Heart right ventricle (tissue), 16 donors: ENCODE results near the gene SLAMF6. TPM values are rescaled to one million over a fixed set of nuclear protein-coding genes. Genes with fewer than 3 reads are reported as not detected.
"Not testable (repeated sequence)": the region's sequence is repeated elsewhere in the genome, so short reads cannot be mapped to it uniquely, and the experiment has no call there.

Experiments used
- ATAC-seq, 8 donors: fragments of 200-7000 bp; cut with Tn5 transposase; one replicate each; pipeline ENCODE4 v1.9.1; 2020; ENCODE audit warnings: mild to moderate bottlenecking in 8 of 8, moderate library complexity in 8 of 8, moderate number of reproducible peaks in 1 of 8
- DNase-seq, 2 donors: peaks; one replicate each; pipeline ENCODE4 v3.0.0-alpha.2; 2020
- H3K27ac ChIP-seq, 10 donors: fragments of 200-600 bp; sonication (generic) in 2 of 10; one replicate each; pipeline versions ENCODE4 v1.5.0 to v1.8.0; 2020 to 2022; ENCODE audit warnings: mild to moderate bottlenecking in 3 of 10
- H3K27me3 ChIP-seq, 7 donors: fragments of 200-600 bp; one replicate each; pipeline ENCODE4 v1.8.0; 2021 to 2022; ENCODE audit warnings: mild to moderate bottlenecking in 2 of 7
- H3K36me3 ChIP-seq, 9 donors: fragments of 200-600 bp; sonication (generic) in 1 of 9; one replicate each; pipeline versions ENCODE4 v1.5.0 to v1.8.0; 2020 to 2022; ENCODE audit warnings: mild to moderate bottlenecking in 2 of 9
- H3K4me1 ChIP-seq, 9 donors: fragments of 200-600 bp; sonication (generic) in 1 of 9; one replicate each; pipeline versions ENCODE4 v1.5.0 to v1.8.0; 2020 to 2022; ENCODE audit warnings: mild to moderate bottlenecking in 4 of 9
- H3K4me3 ChIP-seq, 10 donors: fragments of 200-600 bp; sonication (generic) in 2 of 10; one replicate each; pipeline versions ENCODE4 v1.5.0 to v1.8.0; 2020 to 2022; ENCODE audit warnings: mild to moderate bottlenecking in 7 of 10, moderate library complexity in 2 of 10
- H3K9me3 ChIP-seq, 11 donors: fragments of 200-600 bp in 10 of 11; sonication (generic) in 2 of 11; one replicate each; pipeline versions ENCODE4 v1.5.0 to v1.8.0; 2013 to 2022; ENCODE audit warnings: mild to moderate bottlenecking in 2 of 11, control low read depth in 1 of 11, moderate library complexity in 1 of 11
- CTCF ChIP-seq, 9 donors: fragments of 200-600 bp; sonication (generic) in 2 of 9; IDR thresholded peaks; one replicate each; pipeline versions ENCODE4 v1.5.0 to v1.8.0; 2021 to 2022; ENCODE audit warnings: antibody characterized with exemption in 9 of 9, mild to moderate bottlenecking in 5 of 9, moderate library complexity in 1 of 9
- WGBS, 2 donors: extraction: QIAGEN DNeasy Blood & Tissue Kit; methylation state at CpG; one replicate each; pipeline ENCODE4 v1.1.7; 2013; ENCODE audit warnings: inconsistent platforms in 1 of 2; 5-methylcytosine and 5-hydroxymethylcytosine counted together
- intact Hi-C, 10 donors: fragments of 100-400 bp; cut with DNase I; formaldehyde crosslinking; loops; one replicate each; pipeline versions ENCODE4 v1.11.1 to v1.14.2; 2022
- polyA plus RNA-seq, 2 donors: library from polyadenylated mRNA; stranded (reverse); fragments of 200-250 nt; gene quantifications; one replicate each; pipeline ENCODE4 v1.2.3, GENCODE V29; 2013
- total RNA-seq, 10 donors: library from RNA; stranded (reverse); fragmentation: NEBNext Ultra II Directional in 3 of 10; extraction: Animal tissue kit (Norgen Biotek cat#: 25700) in 3 of 10; gene quantifications; one replicate each; pipeline versions ENCODE4 v1.2.1 to v1.2.4, GENCODE V29; 2021 to 2023
- donor health status: Arrhythmogenic right ventricular cardiomyopathy.
- donor health status: ischemic (EF 13 %, LVEDD 7.1; RV severe dilation, severe dysfunction).
- donor health status: healthy with polysubstance abuse.
- donor health status: DM: no; HTN: yes; CAD: no.
- donor health status: DM: no; HTN: no; CAD: no.
- donor health status: ischemic (EF 25% LVEDD 6.9; RV normal size, moderate dysfunction).
- donor health status: ischemic (EF 25% LVEDD 5.7; RV mildly dilated, moderate dysfunction).
- donor health status: healthy.
- donor health status: DM: yes; HTN: yes; CAD: no.
- donor health status: Ischemic cardiomyopathy.
- donor health status: ischemic (EF 35%, LVEDD 5.7; RV mildly dilated, moderate dysfunction).
- donor health status: nonischemic (EF 11% LVEDD 7.7; RV severe dilation, severe dysfunction).
- donor health status: DM: yes; HTN: yes; CAD: no.
- donor health status: PGD.
- donor health status: ischemic (EF 29% LVEDD 5.4; RV normal size, mild dysfunction).
- donor health status: nonischemic (EF 23%, LVEDD 6.1; RV moderate dilation, normal function).

SLAMF6 gene
- total and polyA plus RNA-seq, 12 donors, result 0.10 to 2.7 (median 0.33) TPM; not detected in 3

DNA sequence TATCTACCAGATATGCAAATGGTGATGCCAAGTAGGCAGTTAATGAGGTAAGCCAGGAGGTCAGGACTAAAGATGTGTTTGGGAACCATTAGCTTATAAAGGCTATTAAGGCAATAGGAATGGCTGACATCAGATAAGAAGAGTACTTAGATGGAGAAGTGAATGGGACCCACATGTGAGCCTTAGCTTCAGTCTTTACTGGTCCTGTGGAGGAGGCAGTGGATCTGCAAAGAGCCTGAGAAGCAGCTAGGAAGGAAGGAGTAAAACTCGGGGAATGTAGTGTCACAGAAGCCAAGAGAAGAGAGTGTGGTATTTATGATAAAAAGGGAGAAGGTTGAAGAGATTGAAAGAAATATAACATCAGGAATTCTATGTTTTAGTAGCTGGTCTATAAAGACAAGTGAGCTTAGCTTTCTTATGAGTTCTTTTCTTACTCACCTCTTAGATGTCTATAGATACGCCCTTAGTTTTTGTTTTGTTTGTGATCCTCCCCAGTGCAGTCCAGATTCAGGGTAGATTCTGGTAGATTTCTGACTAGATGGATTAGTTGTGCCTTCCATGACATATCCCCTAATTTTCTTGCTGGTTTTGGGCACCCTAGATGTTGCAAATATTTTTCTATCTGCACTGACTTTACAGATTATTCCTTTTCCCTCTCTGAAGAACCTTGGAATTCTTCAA, 39.4 kb downstream of the SLAMF6 start:
- TF ChIP-seq CTCF (IDR thresholded peaks at IDR 0.05), result no peak
- Histone ChIP-seq H3K9me3 (no peaks in the 10 kb centered on the region), H3K27me3 (peaks cover 0 to 6% (median 1%) of the 10 kb centered on the region in 7 donors), H3K36me3 (no peaks in the 10 kb centered on the region), H3K27ac (no peak overlapping the region), H3K4me3 (no peak overlapping the region), H3K4me1 (no peaks in the 10 kb centered on the region)
- ATAC-seq (no peak), DNase-seq (no peak)
- intact Hi-C loops, result no loop called here
- WGBS, 2 donors, result 79 to 86% methylated on average over 2 of the region's 2 CpGs

DNA sequence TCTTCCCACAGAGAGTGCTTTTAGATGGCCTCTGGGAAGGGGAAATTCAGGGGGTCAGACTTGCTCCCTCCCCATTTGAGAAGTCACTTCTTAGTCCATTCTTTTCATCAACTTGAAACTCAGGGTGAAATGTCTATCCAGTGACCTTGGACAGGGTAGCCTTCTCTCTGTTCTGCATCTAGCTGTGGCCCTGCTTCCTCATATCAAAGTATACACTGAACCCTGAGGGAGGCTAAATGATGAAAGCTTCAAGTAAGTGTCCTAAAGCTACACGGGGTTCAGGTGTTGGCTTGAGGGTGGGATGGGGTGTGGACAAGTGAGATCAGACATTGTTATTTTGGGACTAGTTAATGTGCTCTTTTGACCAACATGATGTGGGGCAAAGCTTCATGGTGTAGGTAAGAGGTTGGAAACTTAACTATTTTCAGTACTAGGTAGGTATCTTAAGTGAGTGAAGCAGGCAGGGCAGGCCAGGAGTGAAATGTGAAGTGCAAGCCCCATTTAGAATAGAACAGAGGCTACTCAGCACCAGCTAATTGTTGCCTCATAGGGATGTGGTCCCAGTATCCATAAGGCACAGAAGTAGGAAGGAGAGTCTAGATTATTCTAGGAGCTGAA, 41.0 kb downstream of the SLAMF6 start:
- Histone ChIP-seq H3K4me3 (no peak overlapping the region), H3K27ac (no peak overlapping the region), H3K27me3 (peaks cover 0 to 6% (median 0%) of the 10 kb centered on the region in 7 donors), H3K36me3 (no peaks in the 10 kb centered on the region), H3K9me3 (no peaks in the 10 kb centered on the region), H3K4me1 (no peaks in the 10 kb centered on the region)
- TF ChIP-seq CTCF (IDR thresholded peaks at IDR 0.05), result no peak
- DNase-seq (no peak), ATAC-seq (no peak)
- 55 to 57% methylated on average over 1 of the region's 1 CpG for WGBS, 2 donors
- intact Hi-C loops, result no loop called here

DNA sequence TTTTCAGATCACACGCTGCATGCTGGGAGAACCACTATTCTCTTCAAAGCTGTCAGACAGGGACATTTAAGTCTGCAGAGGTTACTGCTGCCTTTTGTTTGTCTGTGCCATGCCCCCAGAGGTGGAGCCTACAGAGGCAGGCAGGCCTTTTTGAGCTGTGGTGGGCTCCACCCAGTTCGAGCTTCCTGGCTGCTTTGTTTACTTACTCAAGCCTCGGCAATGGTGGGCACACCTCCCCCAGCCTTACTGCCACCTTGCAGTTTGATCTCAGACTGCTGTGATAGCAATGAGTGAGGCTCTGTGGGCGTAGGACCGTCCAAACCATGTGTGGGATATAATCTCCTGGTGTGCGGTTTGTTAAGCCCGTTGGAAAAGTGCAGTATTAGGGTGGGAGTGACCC, 42.3 kb downstream of the SLAMF6 start:
- H3K4me1 ChIP-seq, H3K36me3 ChIP-seq, H3K27ac ChIP-seq, H3K4me3 ChIP-seq, H3K27me3 ChIP-seq, intact Hi-C loops, H3K9me3 ChIP-seq, DNase-seq, ATAC-seq: not testable (repeated sequence)
- 75 to 86% methylated on average over 7 of the region's 7 CpGs for WGBS, 2 donors

GRCh38 chr1:160479091-160479490, 44.0 kb downstream of the SLAMF6 start:
- ATAC-seq, result not testable (repeated sequence)

DNA sequence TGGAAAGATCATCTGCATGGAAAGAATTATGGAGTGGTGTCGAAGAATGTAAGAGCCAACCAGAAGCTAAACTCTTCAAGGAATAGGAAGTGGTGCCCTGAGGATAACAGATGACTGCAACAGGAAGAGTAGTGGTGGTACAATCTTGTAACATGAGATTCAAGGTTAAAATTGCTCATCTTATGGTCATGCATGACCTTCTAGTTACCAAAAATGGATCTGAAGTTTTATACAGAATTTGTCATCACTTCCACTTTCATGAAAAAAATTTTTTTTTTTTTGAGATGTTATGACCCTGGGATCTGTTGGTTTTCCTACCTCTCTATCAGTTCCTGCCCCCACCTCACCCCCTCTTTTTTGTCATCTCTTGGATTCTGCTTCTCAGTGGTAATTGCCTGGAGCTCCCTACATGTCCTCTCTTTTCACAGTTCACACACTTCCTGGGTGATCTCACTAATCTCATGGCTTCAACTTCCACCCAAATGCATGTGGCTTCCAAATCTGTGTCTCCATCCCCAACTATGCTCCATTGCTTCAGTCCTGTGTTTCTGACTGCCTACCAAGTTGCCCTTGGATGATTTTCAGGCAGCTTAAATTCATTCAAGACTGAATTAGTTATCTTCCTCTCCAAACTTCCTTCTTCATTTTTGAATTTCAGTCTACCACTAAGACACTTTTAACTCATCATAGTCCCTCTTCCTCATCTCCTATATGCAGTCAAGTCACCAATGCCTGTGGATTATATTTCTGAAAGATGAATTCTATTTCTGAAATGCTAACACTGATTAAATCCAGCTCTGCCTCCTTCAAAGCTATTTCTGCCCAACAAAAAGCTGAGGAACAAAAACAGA, 48.4 kb downstream of the SLAMF6 start:
- WGBS, 2 donors, result 89 to 92% methylated on average over 1 of the region's 1 CpG
- H3K27ac ChIP-seq, result no peak overlapping the region
- H3K36me3 ChIP-seq, result no peaks in the 10 kb centered on the region
- peaks cover 0 to 8% (median 0%) of the 10 kb centered on the region in 7 donors for H3K27me3 ChIP-seq
- no peak for TF ChIP-seq CTCF (IDR thresholded peaks at IDR 0.05)
- no peak for DNase-seq
- peaks cover 0 to 5% (median 0%) of the 10 kb centered on the region in 9 donors for H3K4me1 ChIP-seq
- no peak for ATAC-seq
- intact Hi-C loops, result no loop called here
- no peaks in the 10 kb centered on the region for H3K9me3 ChIP-seq
- no peak overlapping the region for H3K4me3 ChIP-seq

More at GRCh38 chr1:160479091-160479490, 44.0 kb downstream of the SLAMF6 start:
- H3K36me3 ChIP-seq, intact Hi-C loops, H3K27ac ChIP-seq, H3K9me3 ChIP-seq, H3K27me3 ChIP-seq, H3K4me3 ChIP-seq, DNase-seq, H3K4me1 ChIP-seq: not testable (repeated sequence)
- WGBS, 2 donors, result 80% methylated on average over 6 of the region's 6 CpGs
